Coronary artery (tissue), 2 donors: Measurements from ENCODE around the gene METTL23.

Experiments used
- DNase-seq: peaks from one replicate; pipeline ENCODE4 v3.0.0-alpha.2; 2017; ENCODE audit warnings: low spot score
- H3K27ac ChIP-seq, 2 donors: fragments of 200-600 bp; sonication (generic); one replicate each; pipeline ENCODE4 v1.5.1; 2016 to 2019
- H3K4me3 ChIP-seq: fragments of 200-600 bp; sonication (generic); 2 replicates; pipeline ENCODE4 v1.5.1; 2016; ENCODE audit warnings: mild to moderate bottlenecking, moderate library complexity
- TF ChIP-seq, protein P1 (sequence below): fragments of 200-600 bp; sonication (generic); IDR thresholded peaks from one replicate; pipeline ENCODE4 v1.5.1; 2019; ENCODE audit warnings: antibody characterized with exemption

METTL23 gene

DNA sequence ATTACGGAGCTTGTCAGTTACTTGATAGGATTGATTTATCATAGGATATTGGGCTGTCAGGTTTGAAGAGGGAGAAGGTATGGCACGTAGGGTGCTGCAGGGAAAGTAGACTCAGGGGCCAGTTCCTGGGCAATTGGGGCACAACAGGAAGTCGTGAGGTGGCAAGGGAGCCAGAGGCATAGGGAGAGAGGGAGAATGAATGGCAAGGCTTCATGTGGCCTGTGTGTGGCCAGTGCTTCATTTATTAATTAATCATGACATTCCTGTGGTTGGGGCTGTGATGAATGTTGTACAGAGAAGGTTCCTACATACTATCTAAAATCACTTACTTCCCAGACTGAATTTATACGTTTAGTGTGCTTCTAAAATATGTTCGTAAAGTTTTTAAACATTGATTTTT is 30.6 kb downstream of the METTL23 start:
- H3K4me3 ChIP-seq = no peak overlapping the region
- TF ChIP-seq, protein P1, sequence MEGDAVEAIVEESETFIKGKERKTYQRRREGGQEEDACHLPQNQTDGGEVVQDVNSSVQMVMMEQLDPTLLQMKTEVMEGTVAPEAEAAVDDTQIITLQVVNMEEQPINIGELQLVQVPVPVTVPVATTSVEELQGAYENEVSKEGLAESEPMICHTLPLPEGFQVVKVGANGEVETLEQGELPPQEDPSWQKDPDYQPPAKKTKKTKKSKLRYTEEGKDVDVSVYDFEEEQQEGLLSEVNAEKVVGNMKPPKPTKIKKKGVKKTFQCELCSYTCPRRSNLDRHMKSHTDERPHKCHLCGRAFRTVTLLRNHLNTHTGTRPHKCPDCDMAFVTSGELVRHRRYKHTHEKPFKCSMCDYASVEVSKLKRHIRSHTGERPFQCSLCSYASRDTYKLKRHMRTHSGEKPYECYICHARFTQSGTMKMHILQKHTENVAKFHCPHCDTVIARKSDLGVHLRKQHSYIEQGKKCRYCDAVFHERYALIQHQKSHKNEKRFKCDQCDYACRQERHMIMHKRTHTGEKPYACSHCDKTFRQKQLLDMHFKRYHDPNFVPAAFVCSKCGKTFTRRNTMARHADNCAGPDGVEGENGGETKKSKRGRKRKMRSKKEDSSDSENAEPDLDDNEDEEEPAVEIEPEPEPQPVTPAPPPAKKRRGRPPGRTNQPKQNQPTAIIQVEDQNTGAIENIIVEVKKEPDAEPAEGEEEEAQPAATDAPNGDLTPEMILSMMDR = no peak
- no peak overlapping the region for H3K27ac ChIP-seq
- no peak for DNase-seq

DNA sequence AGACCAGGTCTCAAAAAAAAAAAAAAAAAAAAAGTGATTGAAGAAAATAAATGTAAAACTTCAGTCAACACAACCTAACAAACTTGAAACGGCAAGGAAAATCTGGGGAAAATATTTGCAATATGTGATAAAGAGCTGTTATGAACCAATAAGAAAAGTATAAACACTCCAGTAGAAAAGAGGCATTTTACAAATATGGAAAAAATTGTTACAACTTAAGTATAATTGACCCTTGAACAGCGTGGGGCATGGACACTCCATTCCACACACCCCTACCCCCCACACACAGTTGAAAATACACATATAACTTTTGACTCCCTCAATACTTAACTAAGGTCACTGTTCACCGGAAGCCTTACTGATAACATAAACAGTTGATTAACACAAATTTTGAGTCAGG is 31.9 kb downstream of the METTL23 start:
- TF ChIP-seq, protein P1 = no peak
- no peak overlapping the region for H3K27ac ChIP-seq
- no peak overlapping the region for H3K4me3 ChIP-seq
- DNase-seq = no peak

DNA sequence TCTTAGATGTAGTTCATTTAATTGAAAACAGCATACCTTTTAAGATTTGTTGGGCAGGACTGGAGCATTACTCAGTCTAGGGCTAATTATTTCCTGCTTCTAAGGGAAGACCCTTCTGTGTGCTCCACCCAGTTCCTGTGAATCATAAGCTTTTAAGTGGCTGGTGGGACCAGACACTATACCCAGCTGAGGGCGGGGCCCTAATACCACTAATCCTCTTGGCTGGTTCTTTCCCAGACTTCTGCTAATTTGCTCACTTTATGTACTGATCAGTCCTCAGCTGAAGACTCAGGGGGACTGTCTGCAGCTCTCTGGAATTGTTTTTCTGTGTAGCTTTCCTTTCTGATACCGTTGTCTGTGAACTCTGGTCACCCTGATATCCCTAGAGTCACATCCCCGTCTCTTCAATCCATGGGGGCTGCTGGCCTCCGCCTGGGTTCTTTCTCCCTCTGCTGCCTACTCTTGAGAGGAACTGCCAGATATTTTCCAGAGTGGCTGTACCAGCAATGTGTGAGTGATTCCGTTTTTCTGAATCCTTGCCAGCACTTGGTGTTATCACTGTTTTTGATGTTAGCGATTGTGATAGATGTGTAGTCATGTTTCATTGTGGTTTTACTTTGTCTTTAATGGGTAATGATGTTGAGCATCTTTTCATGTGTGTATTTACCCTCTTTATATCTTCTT is 46.3 kb downstream of the METTL23 start:
- TF ChIP-seq, protein P1 = no peak
- DNase-seq = no peak
- Histone ChIP-seq H3K4me3 (no peak overlapping the region), H3K27ac (peak overlapping the region in 1 of 2 donors; percentile 28)

DNA sequence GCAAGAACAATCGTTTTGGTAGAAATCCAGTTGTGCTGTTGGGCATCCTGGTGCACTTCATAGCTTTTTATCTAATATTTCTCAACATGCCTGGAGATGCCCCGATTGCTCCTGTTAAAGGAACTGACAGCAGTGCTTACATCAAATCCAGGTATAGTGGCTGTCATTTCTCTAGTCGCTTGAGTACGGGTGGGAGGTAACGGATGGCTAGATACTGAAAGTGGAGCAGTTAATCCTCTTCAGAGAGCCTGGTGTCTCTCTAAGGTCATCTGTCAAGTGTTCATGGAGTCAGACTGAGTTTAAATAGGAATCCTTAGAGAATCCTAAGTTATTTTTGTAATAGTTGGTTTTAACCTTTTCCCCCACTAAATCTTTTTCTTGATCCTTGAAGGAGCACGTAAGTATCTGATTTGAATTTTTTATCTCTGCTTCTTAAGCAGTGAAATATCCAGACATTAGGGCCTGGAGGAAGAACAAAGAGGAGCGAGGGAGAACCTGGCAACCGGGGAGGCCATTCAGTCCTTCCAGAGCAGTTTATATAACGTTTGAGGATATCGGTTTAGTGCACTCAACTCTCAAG is 48.5 kb downstream of the METTL23 start:
- TF ChIP-seq, protein P1 = no peak
- Histone ChIP-seq H3K27ac (no peak overlapping the region), H3K4me3 (no peak overlapping the region)
- no peak for DNase-seq

DNA sequence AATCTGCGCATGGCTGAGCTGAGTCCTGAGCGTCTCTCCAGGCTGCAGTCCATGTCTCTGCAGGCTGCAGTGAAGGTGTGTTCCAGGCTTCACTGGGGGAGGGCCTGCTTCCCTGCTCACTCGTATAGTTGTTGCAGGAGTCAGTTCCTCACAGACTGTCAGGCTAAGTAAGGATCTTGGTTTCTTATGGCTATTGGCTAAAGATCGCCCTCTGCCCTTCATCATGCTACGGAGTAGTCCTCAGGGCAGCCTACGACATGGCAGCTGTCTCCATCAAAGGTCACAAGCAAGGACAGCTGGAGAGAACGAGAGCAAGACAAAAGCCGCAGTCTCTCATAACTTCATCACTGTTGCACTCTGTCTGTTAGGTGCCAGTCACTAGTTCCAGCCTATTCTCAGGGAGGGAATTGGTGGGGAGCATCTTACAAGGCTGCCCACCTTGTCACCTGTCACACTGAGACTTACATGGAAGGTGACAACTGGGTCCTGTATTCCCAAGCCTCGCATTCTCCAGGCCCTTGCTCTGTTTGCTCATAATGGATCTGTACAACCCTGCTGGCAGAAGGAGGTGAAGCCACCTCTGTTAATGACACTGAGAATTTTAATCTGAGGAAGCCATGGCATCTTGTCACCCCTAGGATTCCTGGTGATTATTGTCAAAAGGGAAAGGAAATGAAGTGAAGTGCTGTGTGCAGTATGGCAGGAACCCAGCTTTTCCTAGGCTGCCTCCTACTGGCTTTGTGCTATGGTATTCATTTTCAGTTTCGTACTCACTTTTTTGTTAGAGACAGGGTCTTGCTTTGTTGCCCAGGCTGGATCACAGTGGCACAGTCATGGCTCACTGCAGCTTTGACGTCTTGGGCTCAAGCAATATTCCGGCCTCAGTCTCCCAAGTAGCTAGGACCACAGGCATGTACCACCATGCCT is 54.7 kb downstream of the METTL23 start:
- Histone ChIP-seq H3K4me3 (no peak overlapping the region), H3K27ac (no peak overlapping the region)
- no peak for DNase-seq
- TF ChIP-seq, protein P1 = no peak

DNA sequence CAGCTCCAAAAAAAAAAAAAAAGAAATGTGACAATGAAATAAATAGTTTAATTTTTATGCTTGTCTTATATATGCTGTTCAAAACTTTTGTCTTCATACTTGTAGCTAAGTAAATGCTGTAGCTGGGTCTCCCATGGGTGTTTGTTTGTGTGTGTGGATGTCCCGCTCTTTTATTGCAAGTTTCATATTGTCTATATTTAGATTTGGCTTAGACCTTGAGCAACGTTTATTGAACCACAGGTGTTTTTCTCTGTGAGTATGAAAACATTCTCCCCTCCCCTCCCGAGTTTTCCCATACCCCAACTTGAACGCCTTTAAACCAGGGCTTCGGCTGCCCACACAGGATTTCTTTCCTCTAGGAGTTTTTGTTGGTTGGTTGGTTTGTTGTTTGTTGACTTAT is 56.5 kb downstream of the METTL23 start:
- TF ChIP-seq, protein P1 = no peak
- no peak overlapping the region for H3K27ac ChIP-seq
- H3K4me3 ChIP-seq = no peak overlapping the region
- no peak for DNase-seq
